ENCODE data around the gene NKAPL. TPM values are rescaled to one million over a fixed set of nuclear protein-coding genes. Genes with fewer than 3 reads are reported as not detected.

Gene NKAPL
- total and polyA plus RNA-seq, 2 experiments from 2014 or later: 0.97 to 3.2 TPM

DNA sequence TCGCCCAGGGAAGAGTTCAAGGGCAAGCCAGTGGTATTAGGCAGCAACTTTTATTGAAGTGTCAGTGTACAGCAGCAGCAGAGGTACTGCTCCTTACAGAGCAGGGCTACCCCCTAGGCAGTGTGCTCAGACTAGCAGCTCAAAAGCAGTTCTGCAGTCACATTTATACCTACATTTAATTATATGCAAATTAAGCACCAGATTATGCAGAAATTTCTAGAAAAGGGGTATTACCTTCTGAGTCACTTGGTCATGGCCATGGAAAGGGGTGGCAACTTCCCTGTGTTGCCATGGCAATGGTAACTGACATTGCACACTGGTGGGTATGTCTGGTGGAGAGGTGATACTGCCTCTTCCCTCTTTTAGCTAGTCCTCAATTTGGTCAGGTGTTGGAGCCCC is 5.0 kb upstream of the NKAPL start:
- Histone ChIP-seq H3K4me2 (ENCODE audit: unreplicated experiment) (no peak overlapping the region), H3K9me3 (ENCODE audit: low read depth) (no peaks in the 10 kb centered on the region), H3K9ac (no peak overlapping the region), H3K79me2 (ENCODE audit: insufficient read depth) (peaks cover 27% of the 10 kb centered on the region), H3K9me2 (ENCODE audit: insufficient read depth) (no peaks in the 10 kb centered on the region), H3K27me3 (replicated peaks; ENCODE audit: insufficient read depth) (no peaks in the 10 kb centered on the region), H3F3A (ENCODE audit: insufficient read depth) (no peaks in the 10 kb centered on the region), H3K4me1 (ENCODE audit: insufficient read depth) (peaks cover 18% of the 10 kb centered on the region), H3K4me3 (no peak overlapping the region), H3K36me3 (ENCODE audit: low read depth) (no peaks in the 10 kb centered on the region), H3K27ac (no peak overlapping the region), H4K20me1 (ENCODE audit: insufficient read depth) (no peaks in the 10 kb centered on the region), H2AFZ (no peak overlapping the region)
- no peak for DNase-seq
- in situ Hi-C loops (cut with MboI): no loop called here
- 76 to 88% methylated on average over 1 of the region's 1 CpG for WGBS, 2 experiments (ENCODE audit: low coverage in 1 of 2, low lambda C conversion rate in 2 of 2, missing lambda C conversion rate in 2 of 2)
- no peak for TF ChIP-seq EZH2phosphoT487 (IDR thresholded peaks at IDR 0.05; ENCODE audit: insufficient read depth, low read depth)
- TF ChIP-seq EZH2 (IDR thresholded peaks at IDR 0.05; ENCODE audit: insufficient read depth, poor library complexity, severe bottlenecking): no peak

DNA sequence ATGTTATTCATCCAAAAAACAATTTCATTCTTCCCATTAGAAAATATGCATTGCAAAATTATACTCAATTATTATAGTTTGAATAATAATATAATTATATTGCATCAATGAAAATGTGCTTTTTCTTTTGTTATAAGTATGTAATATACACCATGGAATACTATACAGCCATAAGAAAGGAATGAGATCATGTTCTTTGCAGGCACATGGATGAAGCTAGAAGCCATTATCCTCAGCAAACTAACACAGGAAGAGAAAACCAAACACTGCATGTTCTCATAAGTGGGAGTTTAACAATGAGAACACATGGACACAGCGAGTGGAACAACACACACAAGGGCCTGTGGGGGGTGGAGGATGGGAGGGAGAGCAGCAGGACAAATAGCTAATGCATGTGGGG is 2.1 kb upstream of the NKAPL start:
- H3K4me3 ChIP-seq: no peak overlapping the region
- no peaks in the 10 kb centered on the region for H3K36me3 ChIP-seq (ENCODE audit: low read depth)
- no peak overlapping the region for H2AFZ ChIP-seq
- no peak overlapping the region for H3K4me2 ChIP-seq (ENCODE audit: unreplicated experiment)
- H3K9me2 ChIP-seq (ENCODE audit: insufficient read depth): no peaks in the 10 kb centered on the region
- no CpG with 5 or more reads among the region's 1 CpG for WGBS, 2 experiments (ENCODE audit: low coverage in 1 of 2, low lambda C conversion rate in 2 of 2, missing lambda C conversion rate in 2 of 2)
- TF ChIP-seq EZH2phosphoT487 (IDR thresholded peaks at IDR 0.05; ENCODE audit: insufficient read depth, low read depth): no peak
- TF ChIP-seq EZH2 (IDR thresholded peaks at IDR 0.05; ENCODE audit: insufficient read depth, poor library complexity, severe bottlenecking): no peak
- H3K27me3 ChIP-seq (replicated peaks; ENCODE audit: insufficient read depth): no peaks in the 10 kb centered on the region
- H3K9me3 ChIP-seq (ENCODE audit: low read depth): no peaks in the 10 kb centered on the region
- H3K27ac ChIP-seq: no peak overlapping the region
- DNase-seq: no peak
- no peaks in the 10 kb centered on the region for H3K79me2 ChIP-seq (ENCODE audit: insufficient read depth)
- no peaks in the 10 kb centered on the region for H3F3A ChIP-seq (ENCODE audit: insufficient read depth)
- no peaks in the 10 kb centered on the region for H4K20me1 ChIP-seq (ENCODE audit: insufficient read depth)
- peaks cover 8% of the 10 kb centered on the region; the same call in 1 of the 2 replicates for H3K4me1 ChIP-seq (ENCODE audit: insufficient read depth)
- in situ Hi-C loops (cut with MboI): no loop called here
- H3K9ac ChIP-seq: no peak overlapping the region

DNA sequence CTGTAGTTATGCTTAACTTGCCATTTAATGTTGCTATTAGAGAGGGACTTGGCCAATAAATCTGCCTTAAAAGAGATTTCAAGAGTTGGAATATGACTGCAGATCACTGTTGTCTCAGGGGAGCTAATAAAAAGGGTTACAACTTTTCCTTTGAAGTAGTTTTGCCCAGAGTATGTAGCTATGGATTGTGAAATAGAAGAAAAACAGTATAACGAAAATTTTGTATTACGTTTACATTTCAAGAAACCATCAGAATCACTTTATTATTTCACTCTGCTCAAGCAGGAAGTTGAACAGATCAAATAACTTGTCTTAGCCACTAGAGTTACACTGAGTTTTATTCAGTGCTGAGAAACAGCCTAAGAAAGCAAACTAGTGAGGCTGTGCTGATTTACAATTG is 4.8 kb downstream of the NKAPL start:
- H3K4me1 ChIP-seq (ENCODE audit: insufficient read depth): peaks cover 9% of the 10 kb centered on the region; the same call in 1 of the 2 replicates
- peaks cover 23% of the 10 kb centered on the region for H3K79me2 ChIP-seq (ENCODE audit: insufficient read depth)
- no peak overlapping the region for H3K4me3 ChIP-seq
- H3K4me2 ChIP-seq (ENCODE audit: unreplicated experiment): no peak overlapping the region
- DNase-seq: no peak
- no peaks in the 10 kb centered on the region for H3K36me3 ChIP-seq (ENCODE audit: low read depth)
- no peaks in the 10 kb centered on the region for H3K27me3 ChIP-seq (replicated peaks; ENCODE audit: insufficient read depth)
- no peaks in the 10 kb centered on the region for H3K9me2 ChIP-seq (ENCODE audit: insufficient read depth)
- H3F3A ChIP-seq (ENCODE audit: insufficient read depth): peaks cover 29% of the 10 kb centered on the region
- TF ChIP-seq EZH2phosphoT487 (IDR thresholded peaks at IDR 0.05; ENCODE audit: insufficient read depth, low read depth) (no peak), EZH2 (IDR thresholded peaks at IDR 0.05; ENCODE audit: insufficient read depth, poor library complexity, severe bottlenecking) (no peak)
- H3K9ac ChIP-seq: no peak overlapping the region
- in situ Hi-C loops (cut with MboI): no loop called here
- no peaks in the 10 kb centered on the region for H3K9me3 ChIP-seq (ENCODE audit: low read depth)
- no peak overlapping the region for H3K27ac ChIP-seq
- 34 to 50% methylated on average over 2 of the region's 2 CpGs for WGBS, 2 experiments (ENCODE audit: low coverage in 1 of 2, low lambda C conversion rate in 2 of 2, missing lambda C conversion rate in 2 of 2)
- peak overlapping the region; percentile 50 for H2AFZ ChIP-seq
- H4K20me1 ChIP-seq (ENCODE audit: insufficient read depth): no peaks in the 10 kb centered on the region

DNA sequence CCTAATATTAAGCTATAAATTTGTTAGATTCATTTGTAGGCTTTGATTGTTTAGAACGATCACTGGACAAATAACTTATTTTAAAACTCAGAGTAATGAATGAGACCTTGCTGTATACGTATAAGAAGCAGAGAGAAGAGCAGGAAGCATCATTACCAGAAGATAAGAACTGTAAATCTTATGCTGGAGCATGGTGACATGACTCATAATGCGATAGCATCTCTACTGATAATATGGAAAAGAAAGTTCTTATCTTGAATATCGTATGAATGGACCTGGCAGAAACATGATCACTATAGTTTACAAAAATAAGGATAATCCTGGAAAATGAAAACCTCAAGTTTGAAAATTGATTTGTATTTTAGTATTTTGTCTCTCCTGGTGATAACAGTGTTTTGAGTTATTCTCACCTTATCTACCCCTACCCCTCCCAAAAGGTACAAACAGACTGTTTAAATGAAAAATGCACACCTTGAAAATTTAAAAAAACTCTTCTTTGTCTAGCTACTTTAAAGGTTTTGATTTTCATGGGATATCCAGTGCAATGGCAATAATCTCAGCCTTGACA is 5.8 kb downstream of the NKAPL start:
- 67 to 70% methylated on average over 4 of the region's 4 CpGs for WGBS, 2 experiments (ENCODE audit: low coverage in 1 of 2, low lambda C conversion rate in 2 of 2, missing lambda C conversion rate in 2 of 2)
- no peak for DNase-seq
- H3F3A ChIP-seq (ENCODE audit: insufficient read depth): peaks cover 39% of the 10 kb centered on the region
- in situ Hi-C loops (cut with MboI): no loop called here
- H3K4me1 ChIP-seq (ENCODE audit: insufficient read depth): peaks cover 9% of the 10 kb centered on the region; the same call in 1 of the 2 replicates
- H3K27me3 ChIP-seq (replicated peaks; ENCODE audit: insufficient read depth): no peaks in the 10 kb centered on the region
- H3K4me3 ChIP-seq: no peak overlapping the region
- no peak overlapping the region for H2AFZ ChIP-seq
- no peaks in the 10 kb centered on the region for H3K9me3 ChIP-seq (ENCODE audit: low read depth)
- no peak overlapping the region for H3K4me2 ChIP-seq (ENCODE audit: unreplicated experiment)
- H3K9ac ChIP-seq: no peak overlapping the region
- H3K9me2 ChIP-seq (ENCODE audit: insufficient read depth): no peaks in the 10 kb centered on the region
- TF ChIP-seq EZH2 (IDR thresholded peaks at IDR 0.05; ENCODE audit: insufficient read depth, poor library complexity, severe bottlenecking) (no peak), EZH2phosphoT487 (IDR thresholded peaks at IDR 0.05; ENCODE audit: insufficient read depth, low read depth) (no peak)
- H3K27ac ChIP-seq: no peak overlapping the region
- no peaks in the 10 kb centered on the region for H3K36me3 ChIP-seq (ENCODE audit: low read depth)
- H4K20me1 ChIP-seq (ENCODE audit: insufficient read depth): no peaks in the 10 kb centered on the region
- H3K79me2 ChIP-seq (ENCODE audit: insufficient read depth): peaks cover 25% of the 10 kb centered on the region
